Activated B cell treated with CpG ODN at 0.5 μM for 24 hours (primary cell): ENCODE data around the gene ATP8A1. TPM values are rescaled to one million over a fixed set of nuclear protein-coding genes. Genes with fewer than 3 reads are reported as not detected.
"Not testable (repeated sequence)": the region's sequence is repeated elsewhere in the genome, so short reads cannot be mapped to it uniquely, and the experiment has no call there.

ENCODE experiments used
- ATAC-seq: fragments of 200-7000 bp; cut with Tn5 transposase; one replicate; pipeline ENCODE4 v1.10.0; 2021; ENCODE audit warnings: low read depth, mild to moderate bottlenecking, moderate library complexity
- CTCF ChIA-PET: fragments of 350-600 bp; sonication (Branson Sonifier 250); formaldehyde crosslinking; loops from one replicate; lab custom pipeline; 2021; ENCODE audit warnings: antibody characterized with exemption; lab: Charles Lee
- POLR2A ChIA-PET: fragments of 350-600 bp; sonication (Branson Sonifier 250); formaldehyde crosslinking; loops from one replicate; lab custom pipeline; 2021; ENCODE audit warnings: antibody characterized with exemption; lab: Charles Lee
- DNase-seq: peaks from one replicate; pipeline ENCODE4 v3.0.0; 2022
- H3K27ac Mint-ChIP-seq: one replicate; pipeline ENCODE4 v1.8.0; 2020; ENCODE audit warnings: mixed read lengths
- H3K27me3 Mint-ChIP-seq: one replicate; pipeline ENCODE4 v1.8.0; 2021; ENCODE audit warnings: mixed read lengths
- H3K36me3 Mint-ChIP-seq: one replicate; pipeline ENCODE4 v1.8.0; 2021; ENCODE audit warnings: low read depth, mixed read lengths
- H3K4me1 Mint-ChIP-seq: one replicate; pipeline ENCODE4 v1.8.0; 2021; ENCODE audit warnings: mixed read lengths
- H3K4me3 Mint-ChIP-seq: one replicate; pipeline ENCODE4 v1.8.0; 2020; ENCODE audit warnings: mild to moderate bottlenecking, mixed read lengths
- H3K9me3 Mint-ChIP-seq: one replicate; pipeline ENCODE4 v1.8.0; 2020; ENCODE audit warnings: mixed read lengths
- intact Hi-C: fragments of 100-400 bp; cut with micrococcal nuclease; formaldehyde crosslinking; loops from one replicate; pipeline ENCODE4 v1.15.1; 2024
- total RNA-seq: library from RNA; stranded (reverse); gene quantifications from 2 replicates; pipeline ENCODE4 v1.2.3, GENCODE V29; 2022
- TF ChIP-seq, protein P1 (sequence below): fragments of 200-600 bp; IDR thresholded peaks from one replicate; pipeline ENCODE4 v1.8.0; 2022; ENCODE audit warnings: antibody characterized with exemption, mild to moderate bottlenecking

ATP8A1 gene
- total RNA-seq, 1 donor from 2014 or later: 35.6 TPM

DNA sequence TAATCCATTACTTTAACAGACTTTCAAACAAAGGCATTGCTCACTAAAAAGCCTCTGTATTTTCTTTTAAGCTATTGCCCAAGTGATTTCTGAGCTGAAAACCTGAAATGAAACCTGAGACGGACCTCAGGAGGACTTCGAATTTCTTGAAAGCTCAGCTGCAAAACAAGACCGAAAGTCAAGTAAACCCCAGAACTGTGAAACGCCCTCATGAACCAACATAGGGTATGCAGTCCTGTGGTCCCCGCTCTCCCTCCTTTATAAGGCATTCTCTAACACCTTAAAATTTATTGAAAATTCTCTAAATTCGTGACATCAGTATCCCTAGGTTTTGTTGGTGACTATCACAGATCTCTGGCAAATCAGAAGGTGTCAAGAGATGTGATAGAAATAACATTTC is 167.8 kb downstream of the ATP8A1 start:
- no peak overlapping the region for H3K27ac Mint-ChIP-seq
- DNase-seq: no peak
- H3K9me3 Mint-ChIP-seq: no peaks in the 10 kb centered on the region
- ChIA-PET CTCF (no interaction called here), POLR2A (no interaction called here)
- intact Hi-C loops: no loop called here
- peaks cover 43% of the 10 kb centered on the region for H3K36me3 Mint-ChIP-seq
- TF ChIP-seq, protein P1, sequence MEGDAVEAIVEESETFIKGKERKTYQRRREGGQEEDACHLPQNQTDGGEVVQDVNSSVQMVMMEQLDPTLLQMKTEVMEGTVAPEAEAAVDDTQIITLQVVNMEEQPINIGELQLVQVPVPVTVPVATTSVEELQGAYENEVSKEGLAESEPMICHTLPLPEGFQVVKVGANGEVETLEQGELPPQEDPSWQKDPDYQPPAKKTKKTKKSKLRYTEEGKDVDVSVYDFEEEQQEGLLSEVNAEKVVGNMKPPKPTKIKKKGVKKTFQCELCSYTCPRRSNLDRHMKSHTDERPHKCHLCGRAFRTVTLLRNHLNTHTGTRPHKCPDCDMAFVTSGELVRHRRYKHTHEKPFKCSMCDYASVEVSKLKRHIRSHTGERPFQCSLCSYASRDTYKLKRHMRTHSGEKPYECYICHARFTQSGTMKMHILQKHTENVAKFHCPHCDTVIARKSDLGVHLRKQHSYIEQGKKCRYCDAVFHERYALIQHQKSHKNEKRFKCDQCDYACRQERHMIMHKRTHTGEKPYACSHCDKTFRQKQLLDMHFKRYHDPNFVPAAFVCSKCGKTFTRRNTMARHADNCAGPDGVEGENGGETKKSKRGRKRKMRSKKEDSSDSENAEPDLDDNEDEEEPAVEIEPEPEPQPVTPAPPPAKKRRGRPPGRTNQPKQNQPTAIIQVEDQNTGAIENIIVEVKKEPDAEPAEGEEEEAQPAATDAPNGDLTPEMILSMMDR: no peak
- ATAC-seq: no peak
- H3K27me3 Mint-ChIP-seq: no peaks in the 10 kb centered on the region
- no peak overlapping the region for H3K4me3 Mint-ChIP-seq
- peaks cover 20% of the 10 kb centered on the region for H3K4me1 Mint-ChIP-seq

DNA sequence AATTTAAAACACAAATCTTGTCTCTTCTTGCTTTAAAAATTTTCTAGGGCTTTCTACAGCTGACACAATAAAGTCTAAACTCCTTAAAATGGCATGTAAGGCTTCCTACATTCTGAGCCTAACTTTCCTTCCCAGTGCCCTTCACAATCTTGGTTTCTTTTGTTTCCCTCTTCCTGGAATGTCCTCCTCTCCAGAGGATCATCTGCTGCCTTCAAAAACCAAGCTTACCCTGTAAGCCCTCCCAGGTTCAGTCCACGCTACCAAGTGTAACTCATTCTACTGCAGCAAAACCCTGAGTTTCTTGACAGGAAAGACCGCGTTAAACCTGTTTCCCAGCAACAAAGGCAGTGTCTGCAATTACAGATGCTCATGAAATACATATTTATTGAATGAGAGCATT is 168.4 kb downstream of the ATP8A1 start:
- Mint-ChIP-seq H3K27me3 (no peaks in the 10 kb centered on the region), H3K4me3 (no peak overlapping the region), H3K4me1 (peaks cover 20% of the 10 kb centered on the region), H3K9me3 (no peaks in the 10 kb centered on the region), H3K36me3 (peaks cover 44% of the 10 kb centered on the region), H3K27ac (no peak overlapping the region)
- ATAC-seq (no peak), DNase-seq (no peak)
- intact Hi-C loops: no loop called here
- ChIA-PET CTCF (no interaction called here), POLR2A (no interaction called here)
- TF ChIP-seq, protein P1: no peak

DNA sequence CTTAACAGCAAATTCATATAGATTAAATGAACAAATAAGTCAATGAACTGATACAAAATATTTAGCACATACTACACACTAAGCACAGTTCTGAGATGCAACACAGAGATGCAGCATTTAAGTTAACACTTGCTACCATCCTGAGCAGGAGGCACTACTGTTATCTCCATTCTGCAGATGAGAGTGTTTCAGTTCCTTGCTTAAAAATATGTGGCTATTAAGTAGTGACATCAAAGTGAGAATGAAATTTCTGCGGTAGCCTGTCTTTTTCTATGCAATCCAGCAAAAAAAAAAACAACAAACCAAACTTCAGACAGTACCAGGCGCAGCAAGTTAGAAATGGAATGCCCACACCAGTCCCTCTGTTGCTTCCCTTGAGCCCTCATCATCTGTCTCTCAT is 168.8 kb downstream of the ATP8A1 start:
- intact Hi-C loops: no loop called here
- DNase-seq: no peak
- ChIA-PET CTCF (no interaction called here), POLR2A (no interaction called here)
- no peak overlapping the region for H3K4me3 Mint-ChIP-seq
- H3K27me3 Mint-ChIP-seq: no peaks in the 10 kb centered on the region
- no peak overlapping the region for H3K27ac Mint-ChIP-seq
- ATAC-seq: no peak
- peaks cover 45% of the 10 kb centered on the region for H3K36me3 Mint-ChIP-seq
- TF ChIP-seq, protein P1: no peak
- H3K9me3 Mint-ChIP-seq: no peaks in the 10 kb centered on the region
- H3K4me1 Mint-ChIP-seq: peaks cover 20% of the 10 kb centered on the region

GRCh38 chr4:42487230-42487629 is 169.7 kb downstream of the ATP8A1 start:
- no peaks in the 10 kb centered on the region for H3K27me3 Mint-ChIP-seq
- intact Hi-C loops: no loop called here
- H3K4me1 Mint-ChIP-seq: peaks cover 20% of the 10 kb centered on the region
- ChIA-PET CTCF (no interaction called here), POLR2A (no interaction called here)
- H3K9me3 Mint-ChIP-seq: no peaks in the 10 kb centered on the region
- peaks cover 45% of the 10 kb centered on the region for H3K36me3 Mint-ChIP-seq
- no peak overlapping the region for H3K4me3 Mint-ChIP-seq
- DNase-seq (no peak), ATAC-seq (no peak)
- H3K27ac Mint-ChIP-seq: no peak overlapping the region
- TF ChIP-seq, protein P1: no peak

GRCh38 chr4:42486156-42486555 is 170.7 kb downstream of the ATP8A1 start:
- intact Hi-C loops, H3K27ac Mint-ChIP-seq, DNase-seq, H3K27me3 Mint-ChIP-seq, POLR2A ChIA-PET, ATAC-seq, H3K4me3 Mint-ChIP-seq, H3K9me3 Mint-ChIP-seq, CTCF ChIA-PET: not testable (repeated sequence)
- Mint-ChIP-seq H3K4me1 (peaks cover 20% of the 10 kb centered on the region), H3K36me3 (peaks cover 55% of the 10 kb centered on the region)

GRCh38 chr4:42484630-42485029 is 172.3 kb downstream of the ATP8A1 start:
- Mint-ChIP-seq H3K9me3 (no peaks in the 10 kb centered on the region), H3K27me3 (no peaks in the 10 kb centered on the region), H3K36me3 (peaks cover 54% of the 10 kb centered on the region), H3K4me1 (peaks cover 10% of the 10 kb centered on the region), H3K4me3 (no peak overlapping the region), H3K27ac (no peak overlapping the region)
- ChIA-PET POLR2A (no interaction called here), CTCF (no interaction called here)
- TF ChIP-seq, protein P1: no peak
- DNase-seq: no peak
- intact Hi-C loops: no loop called here
- ATAC-seq: no peak
